GM19438 (cell line): ENCODE results near the gene CCSER2.
"Not testable (repeated sequence)": the region's sequence is repeated elsewhere in the genome, so short reads cannot be mapped to it uniquely, and the experiment has no call there.

Experiments
- ATAC-seq: cut with Tn5 transposase; IDR thresholded peaks from one replicate; pipeline ENCODE4 v1.9.1; 2021; ENCODE audit warnings: low read depth; ENCODE audit not compliant: unreplicated experiment

Gene CCSER2

GRCh38 chr10:84375011-84375410 is 46.6 kb downstream of the CCSER2 start:
- no peak for ATAC-seq

DNA sequence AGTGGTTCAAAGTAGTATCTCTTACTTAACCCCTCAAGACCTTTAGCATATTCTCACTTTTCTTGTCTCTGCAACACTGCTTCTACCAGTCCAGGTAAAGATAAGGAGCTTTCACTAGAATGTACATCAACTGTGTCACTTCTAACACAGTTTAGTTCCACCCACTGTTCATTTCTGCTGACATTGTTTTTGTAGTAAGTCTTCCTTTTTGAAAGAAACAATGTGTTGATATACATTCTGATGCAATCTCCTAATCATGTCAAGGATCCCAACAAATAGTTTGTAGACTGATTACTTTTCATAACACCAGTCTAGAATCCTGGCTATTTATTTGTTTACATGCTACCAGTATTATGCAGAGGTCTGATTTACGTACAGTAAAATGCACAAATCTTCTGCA is 47.5 kb downstream of the CCSER2 start:
- ATAC-seq: no peak

DNA sequence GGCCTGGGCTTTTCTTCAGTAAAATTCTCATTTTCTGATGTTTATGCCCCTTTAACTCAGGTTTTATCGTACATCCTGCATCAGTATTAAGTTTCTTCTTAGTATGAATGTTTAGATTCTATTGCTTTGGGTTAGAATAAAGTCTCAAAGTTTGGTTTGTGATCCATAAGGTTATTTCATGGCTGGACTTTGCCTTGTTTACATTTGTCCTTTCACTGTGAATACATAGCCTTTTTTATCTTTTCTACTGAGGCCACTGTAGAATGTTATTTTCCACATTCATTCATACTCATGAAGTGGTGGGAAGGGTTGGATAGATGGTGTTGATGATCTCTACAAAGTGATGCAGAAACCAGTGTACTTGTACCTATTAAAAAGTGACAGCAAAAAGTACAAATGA is 59.8 kb downstream of the CCSER2 start:
- no peak for ATAC-seq

DNA sequence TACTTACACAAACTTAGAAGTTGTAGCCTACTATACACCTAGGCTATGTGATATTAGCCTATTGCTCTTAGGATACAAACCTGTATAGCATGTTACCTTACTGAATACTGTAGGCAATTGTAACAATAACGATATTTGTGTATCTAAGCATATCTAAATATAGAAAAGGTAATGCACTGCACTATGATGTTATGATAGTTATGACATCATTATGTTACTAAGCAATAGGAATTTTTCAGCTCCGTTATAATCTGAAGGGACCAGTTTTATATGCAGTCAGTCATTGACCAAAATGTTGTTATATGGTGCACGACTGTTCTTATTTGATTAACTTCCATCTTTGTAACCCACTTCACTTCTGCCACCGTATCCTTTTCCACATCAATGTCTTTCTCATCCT is 62.0 kb downstream of the CCSER2 start:
- no peak for ATAC-seq

DNA sequence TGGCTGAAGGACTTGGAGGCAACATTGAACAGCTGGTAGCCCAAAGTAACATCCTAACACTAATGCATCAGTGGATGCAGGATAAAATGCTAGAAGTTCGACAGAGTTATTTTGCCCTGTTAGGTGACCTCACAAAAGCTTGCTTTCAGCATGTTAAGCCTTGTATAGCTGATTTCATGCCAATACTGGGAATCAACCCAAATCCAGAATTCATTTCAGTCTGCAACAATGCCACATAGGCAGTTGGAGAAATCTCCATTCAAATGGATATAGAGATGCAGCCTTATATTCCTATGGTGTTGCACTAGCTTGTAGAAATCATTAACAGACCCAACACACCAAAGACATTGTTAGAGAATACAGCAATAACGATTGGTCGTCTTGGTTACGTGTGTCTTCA is 62.9 kb downstream of the CCSER2 start:
- ATAC-seq: no peak

GRCh38 chr10:84392181-84392580 is 63.8 kb downstream of the CCSER2 start:
- no peak for ATAC-seq

- ATAC-seq: no peak
These were observed 67.2 kb downstream of the CCSER2 start for GRCh38 chr10:84395581-84395980.

DNA sequence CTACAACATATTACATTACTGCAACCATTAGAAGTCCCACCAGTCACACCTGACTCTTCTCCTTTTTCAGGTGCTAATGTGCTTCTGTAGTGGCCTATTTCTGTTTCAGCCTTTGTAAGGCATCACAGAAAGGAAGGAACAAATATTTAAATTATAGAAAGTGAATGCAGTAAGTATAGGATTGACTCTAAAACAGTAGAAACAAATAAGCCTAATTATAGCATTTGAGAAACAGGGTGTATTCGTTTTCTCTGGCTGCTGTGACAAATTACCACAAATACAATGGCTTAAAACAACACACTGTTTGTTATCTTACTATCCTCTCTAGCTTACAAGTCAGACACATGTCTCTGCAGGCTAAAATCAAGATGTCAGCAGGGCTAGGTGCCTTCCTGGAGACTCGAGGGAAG is 69.4 kb downstream of the CCSER2 start:
- ATAC-seq: peak; percentile 60

DNA sequence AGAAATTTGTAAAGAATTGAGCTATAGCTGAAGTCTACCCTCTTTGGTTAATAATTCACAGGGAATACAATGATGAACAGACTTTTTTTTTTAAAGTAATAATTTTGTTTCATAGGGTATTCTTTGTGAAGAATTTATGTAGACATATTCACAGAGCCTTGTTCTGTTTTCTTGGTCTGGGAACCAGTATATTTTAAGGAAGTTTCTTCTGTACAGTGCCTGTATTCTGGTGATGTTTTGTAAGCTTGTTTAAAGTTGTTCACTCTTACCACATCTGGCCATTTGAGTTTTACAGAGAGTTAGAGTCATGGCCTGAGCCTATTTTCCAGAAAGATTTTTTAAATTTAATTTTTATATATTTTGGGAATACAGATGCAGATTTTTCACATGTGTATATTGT is 70.3 kb downstream of the CCSER2 start:
- ATAC-seq: no peak

GRCh38 chr10:84401854-84402611 is 73.6 kb downstream of the CCSER2 start:
- no peak for ATAC-seq

DNA sequence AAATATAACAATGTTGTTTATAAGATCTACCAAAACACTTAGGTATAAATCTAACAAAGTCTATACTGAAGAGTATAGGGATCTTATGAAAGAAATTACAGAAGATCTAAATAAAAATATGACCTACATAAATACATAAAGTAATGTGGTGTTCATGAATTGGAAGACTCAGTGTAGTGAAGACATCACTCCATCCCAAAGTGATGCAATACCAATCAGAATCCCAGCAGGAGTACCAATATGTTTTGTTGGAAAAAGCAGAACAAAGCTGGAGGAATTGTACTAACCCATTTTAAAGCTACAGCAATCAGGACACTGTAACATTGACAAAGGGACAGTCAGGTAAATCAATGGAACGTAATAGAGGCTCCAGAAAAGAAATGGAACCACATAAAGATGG is 76.4 kb downstream of the CCSER2 start:
- no peak for ATAC-seq

GRCh38 chr10:84405662-84406061 is 77.3 kb downstream of the CCSER2 start:
- ATAC-seq: no peak

DNA sequence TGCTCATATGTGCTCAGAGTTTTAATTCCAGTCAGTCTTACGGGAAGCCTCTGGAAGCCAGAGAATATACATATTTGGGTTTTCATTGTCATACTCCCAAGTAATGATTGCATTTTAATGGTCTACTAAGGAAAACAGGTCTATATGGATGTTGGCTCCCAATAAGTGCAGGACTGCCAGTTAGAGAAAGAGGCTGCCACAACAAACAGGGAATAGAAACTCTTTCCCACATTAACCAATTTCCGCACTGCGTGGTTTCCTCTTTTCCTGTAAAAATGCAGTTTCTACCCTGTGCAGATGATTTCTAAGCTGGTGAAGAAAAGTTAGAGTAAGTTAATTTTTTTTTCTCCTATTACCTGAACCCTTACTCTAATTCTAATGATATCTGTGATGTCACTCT is 78.2 kb downstream of the CCSER2 start:
- ATAC-seq: no peak

DNA sequence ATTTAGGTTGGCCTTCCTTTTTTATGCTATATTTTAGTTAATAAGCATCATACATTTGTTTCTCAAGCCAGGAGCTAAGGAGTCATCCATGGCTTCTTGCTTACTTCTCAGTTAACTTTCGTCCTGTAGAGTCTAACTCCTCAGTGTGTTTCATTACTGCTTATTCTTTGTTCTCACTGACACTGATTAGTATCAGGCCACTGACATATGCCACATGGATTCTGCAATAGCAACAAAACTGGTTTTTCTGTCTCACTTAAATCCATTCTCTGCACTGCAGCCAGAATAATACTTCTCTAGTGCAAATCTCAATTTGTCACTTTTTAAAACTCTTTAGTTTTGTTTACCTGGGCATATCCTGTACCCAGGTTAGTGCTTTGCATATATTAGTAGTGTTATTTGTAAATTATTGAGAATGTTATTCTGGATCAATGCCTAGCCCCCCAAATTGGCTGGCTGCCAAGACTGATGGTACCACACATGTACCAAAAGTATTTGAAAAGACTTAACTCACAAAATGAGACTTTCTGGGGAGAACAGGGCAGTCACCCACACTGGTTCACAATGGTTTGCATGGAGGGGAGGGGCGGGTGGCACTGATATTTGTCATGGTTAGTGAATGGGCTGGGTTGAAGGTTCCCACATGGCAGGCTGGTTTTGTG is 79.1 kb downstream of the CCSER2 start:
- ATAC-seq: no peak

DNA sequence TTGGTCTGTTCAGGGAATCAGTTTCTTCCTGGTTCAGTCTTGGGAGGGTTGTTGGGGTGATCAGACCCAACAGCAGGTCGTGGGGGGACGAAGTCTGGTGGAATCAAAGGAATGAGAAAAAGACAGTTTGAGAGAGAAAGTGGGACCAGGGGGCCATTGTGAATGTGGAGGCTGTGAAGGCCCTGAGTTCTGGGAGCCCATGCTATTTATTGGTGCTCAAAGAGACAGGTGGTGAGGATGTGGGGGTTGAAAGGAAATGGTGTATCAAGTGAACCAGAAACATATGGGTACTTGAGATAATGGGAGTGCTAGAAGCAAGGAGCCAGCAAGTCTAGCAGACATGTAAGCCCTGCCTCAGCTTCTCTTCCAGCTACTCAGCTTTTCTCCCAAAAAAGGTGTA is 84.1 kb downstream of the CCSER2 start:
- no peak for ATAC-seq

GRCh38 chr10:84414110-84414509 is 85.7 kb downstream of the CCSER2 start:
- ATAC-seq: not testable (repeated sequence)

- no peak for ATAC-seq
These were observed 87.3 kb downstream of the CCSER2 start for GRCh38 chr10:84415539-84416244.

DNA sequence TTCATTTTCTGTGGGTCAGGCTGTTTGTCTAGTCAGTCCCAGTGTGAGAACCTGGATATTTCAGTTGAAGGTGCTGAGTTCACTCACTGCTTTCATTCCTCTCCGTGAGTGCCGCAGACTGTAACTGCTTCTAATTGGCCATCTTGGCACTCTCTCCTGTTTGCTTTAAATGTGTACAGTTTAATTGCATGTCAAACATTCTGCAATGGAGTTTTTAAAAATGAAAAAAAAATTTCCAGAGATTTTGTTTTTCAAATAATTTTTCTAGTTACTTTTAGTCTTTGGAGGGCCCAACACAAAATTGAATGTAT is 87.8 kb downstream of the CCSER2 start:
- ATAC-seq: no peak

- ATAC-seq: no peak
These were observed 95.3 kb downstream of the CCSER2 start for GRCh38 chr10:84423719-84424118.

- peak; percentile 86 for ATAC-seq
These were observed 96.4 kb downstream of the CCSER2 start for GRCh38 chr10:84424731-84425167.

DNA sequence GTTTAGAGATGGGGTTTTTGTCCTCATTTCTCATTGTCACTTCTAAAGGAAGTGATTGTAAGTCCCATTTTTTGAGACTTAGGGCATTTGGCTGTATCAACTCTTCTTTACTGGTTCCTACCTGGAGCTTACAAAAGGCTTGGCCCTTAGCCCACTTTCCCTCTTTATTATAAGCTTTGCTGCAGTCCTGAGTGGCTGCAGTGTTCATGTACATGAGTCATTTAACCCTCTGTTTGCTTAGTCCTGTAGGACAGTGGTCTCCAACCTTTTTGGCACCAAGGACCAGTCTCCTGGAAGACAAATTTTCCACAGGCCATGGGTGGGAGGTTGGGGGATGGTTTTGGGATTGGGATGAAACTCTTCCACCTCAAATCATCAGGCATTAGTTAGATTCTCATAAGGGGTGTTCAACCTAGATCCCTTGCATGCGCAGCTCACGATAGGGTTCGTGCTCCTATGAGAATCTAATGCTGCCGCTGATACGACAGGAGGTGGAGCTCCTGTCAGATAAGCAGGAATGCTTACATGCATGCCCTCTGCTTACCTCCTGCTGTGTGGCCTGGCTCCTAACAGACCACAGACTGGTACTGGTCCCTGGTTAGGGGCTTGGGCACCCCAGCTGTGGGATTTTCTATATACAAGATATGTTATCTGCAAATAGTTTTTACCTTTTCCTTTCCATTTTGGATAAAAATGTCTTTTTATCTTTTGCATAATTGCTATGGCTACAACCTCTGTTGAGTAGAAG is 99.7 kb downstream of the CCSER2 start:
- no peak for ATAC-seq
